ENCODE results near the gene TFPI. TPM values are rescaled to one million over a fixed set of nuclear protein-coding genes. Genes with fewer than 3 reads are reported as not detected.

TFPI gene
- total RNA-seq, 1 experiment from 2014 or later: 29.1 TPM

DNA sequence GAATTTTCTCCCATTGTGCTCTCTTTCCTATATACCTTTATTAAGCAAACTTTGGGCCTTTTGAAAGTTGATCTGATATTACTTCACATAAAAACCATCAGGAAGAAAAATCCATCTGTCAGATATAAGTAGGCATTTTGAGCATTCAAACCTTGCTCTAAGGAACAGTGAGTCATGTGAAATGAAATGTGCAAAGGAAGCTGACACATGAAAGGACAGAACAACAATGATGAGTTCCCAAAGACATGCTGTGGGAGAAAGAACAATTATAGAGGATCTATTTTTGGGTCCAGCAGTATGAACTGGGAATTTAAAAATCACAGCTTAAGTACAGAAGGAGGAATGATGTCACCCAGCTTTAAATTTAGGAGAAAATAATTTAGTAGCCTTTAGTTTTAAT, 124.2 kb downstream of the TFPI start:
- Histone ChIP-seq H3K9ac (ENCODE audit: low read length) (no peak overlapping the region), H4K20me1 (ENCODE audit: insufficient read depth) (no peaks in the 10 kb centered on the region), H3K27me3 (ENCODE audit: insufficient read depth, low read length) (no peaks in the 10 kb centered on the region), H3K36me3 (ENCODE audit: control insufficient read depth in 1 of 2, insufficient read depth in 2 of 2, low read length in 2 of 2) (no peaks in the 10 kb centered on the region), H3K4me2 (ENCODE audit: low read length) (no peak overlapping the region), H3K4me3 (replicated peaks in 1 of 2; ENCODE audit: low read depth in 1 of 2, low read length in 2 of 2) (no peak overlapping the region), H3K27ac (ENCODE audit: low read depth, low read length) (no peak overlapping the region), H3K9me2 (ENCODE audit: insufficient read depth) (no peaks in the 10 kb centered on the region), H3K79me2 (ENCODE audit: insufficient read depth, low read length) (no peaks in the 10 kb centered on the region), H3K4me1 (ENCODE audit: control insufficient read depth in 1 of 2, insufficient read depth in 2 of 2, low read length in 2 of 2) (peaks cover 0 to 4% of the 10 kb centered on the region in 2 experiments; a peak in 2 of 4 replicates), H3K9me3 (ENCODE audit: control insufficient read depth in 1 of 2, insufficient read depth in 1 of 2, low read depth in 1 of 2, low read length in 2 of 2) (no peaks in the 10 kb centered on the region), H2AFZ (ENCODE audit: low read depth, low read length, poor library complexity, severe bottlenecking) (peak overlapping the region; percentile 37)
- TF ChIP-seq, protein P1, sequence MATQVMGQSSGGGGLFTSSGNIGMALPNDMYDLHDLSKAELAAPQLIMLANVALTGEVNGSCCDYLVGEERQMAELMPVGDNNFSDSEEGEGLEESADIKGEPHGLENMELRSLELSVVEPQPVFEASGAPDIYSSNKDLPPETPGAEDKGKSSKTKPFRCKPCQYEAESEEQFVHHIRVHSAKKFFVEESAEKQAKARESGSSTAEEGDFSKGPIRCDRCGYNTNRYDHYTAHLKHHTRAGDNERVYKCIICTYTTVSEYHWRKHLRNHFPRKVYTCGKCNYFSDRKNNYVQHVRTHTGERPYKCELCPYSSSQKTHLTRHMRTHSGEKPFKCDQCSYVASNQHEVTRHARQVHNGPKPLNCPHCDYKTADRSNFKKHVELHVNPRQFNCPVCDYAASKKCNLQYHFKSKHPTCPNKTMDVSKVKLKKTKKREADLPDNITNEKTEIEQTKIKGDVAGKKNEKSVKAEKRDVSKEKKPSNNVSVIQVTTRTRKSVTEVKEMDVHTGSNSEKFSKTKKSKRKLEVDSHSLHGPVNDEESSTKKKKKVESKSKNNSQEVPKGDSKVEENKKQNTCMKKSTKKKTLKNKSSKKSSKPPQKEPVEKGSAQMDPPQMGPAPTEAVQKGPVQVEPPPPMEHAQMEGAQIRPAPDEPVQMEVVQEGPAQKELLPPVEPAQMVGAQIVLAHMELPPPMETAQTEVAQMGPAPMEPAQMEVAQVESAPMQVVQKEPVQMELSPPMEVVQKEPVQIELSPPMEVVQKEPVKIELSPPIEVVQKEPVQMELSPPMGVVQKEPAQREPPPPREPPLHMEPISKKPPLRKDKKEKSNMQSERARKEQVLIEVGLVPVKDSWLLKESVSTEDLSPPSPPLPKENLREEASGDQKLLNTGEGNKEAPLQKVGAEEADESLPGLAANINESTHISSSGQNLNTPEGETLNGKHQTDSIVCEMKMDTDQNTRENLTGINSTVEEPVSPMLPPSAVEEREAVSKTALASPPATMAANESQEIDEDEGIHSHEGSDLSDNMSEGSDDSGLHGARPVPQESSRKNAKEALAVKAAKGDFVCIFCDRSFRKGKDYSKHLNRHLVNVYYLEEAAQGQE (IDR thresholded peaks at IDR 0.05; ENCODE audit: low read depth): no peak
- TF ChIP-seq ELF1 (IDR thresholded peaks at IDR 0.05; ENCODE audit: borderline replicate concordance, low read depth): no peak
- no peak for TF ChIP-seq SP1 (IDR thresholded peaks at IDR 0.05; ENCODE audit: low read depth)
- TF ChIP-seq POLR2A (IDR thresholded peaks at IDR 0.05; ENCODE audit: borderline replicate concordance, extremely low read depth, insufficient read depth, insufficient read length): no peak
- TF ChIP-seq RAD21 (IDR thresholded peaks at IDR 0.05; ENCODE audit: low read depth): no peak
- TF ChIP-seq EGR1 (IDR thresholded peaks at IDR 0.05; ENCODE audit: low read depth): no peak
- TF ChIP-seq, protein P2, sequence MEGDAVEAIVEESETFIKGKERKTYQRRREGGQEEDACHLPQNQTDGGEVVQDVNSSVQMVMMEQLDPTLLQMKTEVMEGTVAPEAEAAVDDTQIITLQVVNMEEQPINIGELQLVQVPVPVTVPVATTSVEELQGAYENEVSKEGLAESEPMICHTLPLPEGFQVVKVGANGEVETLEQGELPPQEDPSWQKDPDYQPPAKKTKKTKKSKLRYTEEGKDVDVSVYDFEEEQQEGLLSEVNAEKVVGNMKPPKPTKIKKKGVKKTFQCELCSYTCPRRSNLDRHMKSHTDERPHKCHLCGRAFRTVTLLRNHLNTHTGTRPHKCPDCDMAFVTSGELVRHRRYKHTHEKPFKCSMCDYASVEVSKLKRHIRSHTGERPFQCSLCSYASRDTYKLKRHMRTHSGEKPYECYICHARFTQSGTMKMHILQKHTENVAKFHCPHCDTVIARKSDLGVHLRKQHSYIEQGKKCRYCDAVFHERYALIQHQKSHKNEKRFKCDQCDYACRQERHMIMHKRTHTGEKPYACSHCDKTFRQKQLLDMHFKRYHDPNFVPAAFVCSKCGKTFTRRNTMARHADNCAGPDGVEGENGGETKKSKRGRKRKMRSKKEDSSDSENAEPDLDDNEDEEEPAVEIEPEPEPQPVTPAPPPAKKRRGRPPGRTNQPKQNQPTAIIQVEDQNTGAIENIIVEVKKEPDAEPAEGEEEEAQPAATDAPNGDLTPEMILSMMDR (IDR thresholded peaks at IDR 0.05 in 2 of 3, conservative IDR thresholded peaks at IDR 0.05 in 1 of 3; ENCODE audit: borderline replicate concordance in 1 of 3, insufficient read depth in 1 of 3, low read depth in 2 of 3, low read length in 2 of 3): no peak
- TF ChIP-seq POLR2AphosphoS5 (IDR thresholded peaks at IDR 0.05; ENCODE audit: low read depth, low read length): no peak
- TF ChIP-seq, protein P3, sequence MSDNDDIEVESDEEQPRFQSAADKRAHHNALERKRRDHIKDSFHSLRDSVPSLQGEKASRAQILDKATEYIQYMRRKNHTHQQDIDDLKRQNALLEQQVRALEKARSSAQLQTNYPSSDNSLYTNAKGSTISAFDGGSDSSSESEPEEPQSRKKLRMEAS (IDR thresholded peaks at IDR 0.05): no peak
- TF ChIP-seq FOSL1 (IDR thresholded peaks at IDR 0.05; ENCODE audit: low read depth): no peak
- no peak for TF ChIP-seq EZH2 (IDR thresholded peaks at IDR 0.05)
- no peak for TF ChIP-seq CBX3 (IDR thresholded peaks at IDR 0.05; ENCODE audit: low read depth)
- no peak for DNase-seq (ENCODE audit: low read depth, low spot score)
- RAD21 ChIA-PET (ENCODE audit: low non-redundant PET in 1 of 2, low total read pairs in 2 of 2, uncharacterized antibody in 2 of 2, unreplicated experiment in 2 of 2): no interaction called here
- CTCF ChIA-PET: no interaction called here
- BruUV-seq (replicated peaks): no TSS peak
- POLR2A ChIA-PET: no interaction called here
- intact Hi-C loops (cut with micrococcal nuclease): no loop called here
- no peak for ATAC-seq

All from HCT116 (cell line).